ENCODE measurements around the gene TFDP1. TPM values are rescaled to one million over a fixed set of nuclear protein-coding genes. Genes with fewer than 3 reads are reported as not detected.

Gene TFDP1
- total and polyA plus RNA-seq, 8 donors = 10.3 to 24.7 (median 17.9) TPM

GRCh38 chr13:113584870-113585671, 518 bp downstream of the TFDP1 start:
- Histone ChIP-seq H3K9me3 (no peaks in the 10 kb centered on the region), H3K4me3 (peak overlapping the region; percentile 15 to 68 (median 56)), H3K27ac (no peak overlapping the region), H3K4me1 (no peaks in the 10 kb centered on the region), H3K36me3 (no peaks in the 10 kb centered on the region), H3K27me3 (no peaks in the 10 kb centered on the region)
- intact Hi-C loops (cut with DNase I) = no loop called here
- FAIRE-seq (no peak), DNase-seq (peak in 4 of 6 donors; percentile 4 to 78 (median 40)), ATAC-seq (peak in 3 of 4 donors; percentile 19 to 38 (median 33))
- WGBS, 2 donors = 1% methylated on average over 36 to 105 of the region's 105 CpGs
- no peak for TF ChIP-seq CTCF (IDR thresholded peaks at IDR 0.05)

- Histone ChIP-seq H3K27ac (no peak overlapping the region), H3K4me3 (peak overlapping the region in 3 of 4 donors; percentile 49 to 68 (median 64)), H3K9me3 (no peaks in the 10 kb centered on the region), H3K27me3 (no peaks in the 10 kb centered on the region), H3K4me1 (no peaks in the 10 kb centered on the region), H3K36me3 (no peaks in the 10 kb centered on the region)
- 60 to 66% methylated on average over 9 of the region's 9 CpGs for WGBS, 2 donors
- FAIRE-seq = no peak
- intact Hi-C loops (cut with DNase I) = no loop called here
- peak in 2 of 6 donors; percentile 1 to 8 for DNase-seq
- no peak for TF ChIP-seq CTCF (IDR thresholded peaks at IDR 0.05)
- no peak for ATAC-seq
Observed at GRCh38 chr13:113585896-113586295, 1.3 kb downstream of the TFDP1 start.

- H3K9me3 ChIP-seq = no peaks in the 10 kb centered on the region
- no peaks in the 10 kb centered on the region for H3K36me3 ChIP-seq
- no peak overlapping the region for H3K4me3 ChIP-seq
- FAIRE-seq (no peak), DNase-seq (peak in 1 of 6 donors; percentile 9), ATAC-seq (no peak)
- no peak overlapping the region for H3K27ac ChIP-seq
- H3K27me3 ChIP-seq = no peaks in the 10 kb centered on the region
- intact Hi-C loops (cut with DNase I) = no loop called here
- WGBS, 2 donors = 94% methylated on average over 23 of the region's 23 CpGs
- H3K4me1 ChIP-seq = no peaks in the 10 kb centered on the region
- no peak for TF ChIP-seq CTCF (IDR thresholded peaks at IDR 0.05)
Observed at GRCh38 chr13:113586661-113587479, 2.3 kb downstream of the TFDP1 start.

GRCh38 chr13:113588394-113589111, 4.0 kb downstream of the TFDP1 start:
- DNase-seq (peak in 1 of 6 donors; percentile 3), FAIRE-seq (no peak), ATAC-seq (no peak)
- Histone ChIP-seq H3K36me3 (no peaks in the 10 kb centered on the region), H3K4me1 (no peaks in the 10 kb centered on the region), H3K27me3 (no peaks in the 10 kb centered on the region), H3K27ac (no peak overlapping the region), H3K4me3 (no peak overlapping the region), H3K9me3 (no peaks in the 10 kb centered on the region)
- intact Hi-C loops (cut with DNase I) = no loop called here
- WGBS, 2 donors = 91 to 97% methylated on average over 6 of the region's 6 CpGs
- no peak for TF ChIP-seq CTCF (IDR thresholded peaks at IDR 0.05)
